Astrocyte of the cerebellum (primary cell): ENCODE measurements around the gene FCER1A.
"Not testable (repeated sequence)": the region's sequence is repeated elsewhere in the genome, so short reads cannot be mapped to it uniquely, and the experiment has no call there.

Experiments
- DNase-seq: peaks from one replicate; pipeline ENCODE4 v3.0.0-alpha.2; 2011; ENCODE audit warnings: low read depth
- H3K4me3 ChIP-seq: 2 replicates; pipeline ENCODE4 v1.5.1; 2011; ENCODE audit warnings: mild to moderate bottlenecking, low read depth, low read length, moderate library complexity
- CTCF ChIP-seq: IDR thresholded peaks from 2 replicates; pipeline ENCODE4 v1.5.1; 2012; ENCODE audit warnings: low read length, low read depth, moderate library complexity, mild to moderate bottlenecking; ENCODE audit errors: missing control alignments
- in situ Hi-C: cut with HindIII; loops from 2 replicates; pipeline ENCODE4 v1.10.0; 2017; ENCODE audit warnings: low sequenced_read_pairs

Gene FCER1A

GRCh38 chr1:159339536-159339935, 37.4 kb downstream of the FCER1A start:
- DNase-seq, result no peak
- H3K4me3 ChIP-seq, result no peak overlapping the region
- in situ Hi-C loops, result no loop called here
- TF ChIP-seq CTCF, result no peak

GRCh38 chr1:159341736-159342135, 39.6 kb downstream of the FCER1A start:
- no peak overlapping the region for H3K4me3 ChIP-seq
- no peak for DNase-seq
- in situ Hi-C loops, result loop anchor here (5.0 kb wide), 1 partner anchor 51 kb away; no protein-coding TSS in a partner anchor
- no peak for TF ChIP-seq CTCF

GRCh38 chr1:159342761-159343425, 40.8 kb downstream of the FCER1A start:
- TF ChIP-seq CTCF, result no peak
- in situ Hi-C loops, result loop anchor here (5.0 kb wide), 1 partner anchor 49 kb away; no protein-coding TSS in a partner anchor
- H3K4me3 ChIP-seq, result no peak overlapping the region
- no peak for DNase-seq

GRCh38 chr1:159349374-159349773, 47.2 kb downstream of the FCER1A start:
- H3K4me3 ChIP-seq, in situ Hi-C loops: not testable (repeated sequence)

GRCh38 chr1:159352436-159352835, 50.3 kb downstream of the FCER1A start:
- TF ChIP-seq CTCF, result no peak
- in situ Hi-C loops, result no loop called here
- no peak overlapping the region for H3K4me3 ChIP-seq
- no peak for DNase-seq

More at GRCh38 chr1:159349374-159349773, 47.2 kb downstream of the FCER1A start:
- not testable (repeated sequence) for DNase-seq
